GM23338 (cell line): ENCODE results near the gene FAM20C. TPM values are rescaled to one million over a fixed set of nuclear protein-coding genes. Genes with fewer than 3 reads are reported as not detected.

Experiments used
- ATAC-seq: fragments of 200-7000 bp; cut with Tn5 transposase; 3 replicates; pipeline ENCODE4 v1.9.1; 2020
- DNase-seq: peaks from one replicate; pipeline ENCODE4 v3.0.0-alpha.2; 2015; ENCODE audit warnings: low spot score
- H2AFZ ChIP-seq: fragments of 200-600 bp; sonication (generic); 2 replicates; pipeline ENCODE4 v1.8.0; 2016; ENCODE audit warnings: antibody characterized with exemption, mild to moderate bottlenecking, moderate library complexity
- H3F3A ChIP-seq: fragments of 200-600 bp; sonication (generic); replicated peaks from 2 replicates; pipeline ENCODE4 v1.8.0; 2017; ENCODE audit warnings: antibody characterized with exemption, mixed run types, low read depth
- H3K27ac ChIP-seq: fragments of 200-600 bp; sonication (generic); 2 replicates; pipeline ENCODE4 v1.6.1; 2016; ENCODE audit warnings: low read depth
- H3K27me3 ChIP-seq: fragments of 200-600 bp; sonication (generic); 2 replicates; pipeline ENCODE4 v1.8.0; 2016; ENCODE audit warnings: mild to moderate bottlenecking, mixed run types, moderate library complexity; ENCODE audit not compliant: insufficient read depth
- H3K36me3 ChIP-seq: fragments of 200-600 bp; sonication (generic); 2 replicates; pipeline ENCODE4 v1.8.0; 2016; ENCODE audit warnings: mild to moderate bottlenecking; ENCODE audit not compliant: insufficient read depth
- H3K4me1 ChIP-seq: fragments of 200-600 bp; sonication (generic); 2 replicates; pipeline ENCODE4 v1.8.0; 2016; ENCODE audit warnings: mild to moderate bottlenecking, moderate library complexity; ENCODE audit not compliant: insufficient read depth
- H3K4me2 ChIP-seq: fragments of 200-600 bp; sonication (generic); 2 replicates; pipeline ENCODE4 v1.7.1; 2017; ENCODE audit warnings: mixed run types
- H3K4me3 ChIP-seq: fragments of 200-600 bp; sonication (generic); 2 replicates; pipeline ENCODE4 v1.6.1; 2016; ENCODE audit warnings: mixed run types
- H3K79me2 ChIP-seq: fragments of 200-600 bp; sonication (generic); replicated peaks from 2 replicates; pipeline ENCODE4 v1.8.0; 2017; ENCODE audit warnings: mild to moderate bottlenecking; ENCODE audit not compliant: insufficient read depth
- H3K9me2 ChIP-seq: fragments of 200-600 bp; sonication (generic); 2 replicates; pipeline ENCODE4 v1.8.0; 2017; ENCODE audit not compliant: insufficient read depth
- H4K20me1 ChIP-seq: fragments of 200-600 bp; sonication (generic); replicated peaks from 2 replicates; pipeline ENCODE4 v1.8.0; 2017; ENCODE audit warnings: mild to moderate bottlenecking; ENCODE audit not compliant: insufficient read depth
- H3K27ac Mint-ChIP-seq: 2 replicates; pipeline ENCODE4 v1.8.0; 2020; ENCODE audit warnings: inconsistent platforms, mild to moderate bottlenecking, moderate library complexity, mixed read lengths
- H3K27me3 Mint-ChIP-seq: 3 replicates; pipeline ENCODE4 v1.8.0; 2022; ENCODE audit warnings: low read depth, mild to moderate bottlenecking, moderate library complexity, mixed read lengths, inconsistent platforms; ENCODE audit not compliant: insufficient read depth, poor library complexity
- H3K36me3 Mint-ChIP-seq: 3 replicates; pipeline ENCODE4 v1.8.0; 2021; ENCODE audit warnings: low read depth, mild to moderate bottlenecking, inconsistent platforms, moderate library complexity, mixed read lengths
- H3K4me1 Mint-ChIP-seq: 3 replicates; pipeline ENCODE4 v1.8.0; 2020; ENCODE audit warnings: mild to moderate bottlenecking, inconsistent platforms, mixed read lengths
- H3K4me3 Mint-ChIP-seq: 3 replicates; pipeline ENCODE4 v1.8.0; 2021; ENCODE audit warnings: moderate library complexity, mild to moderate bottlenecking, inconsistent platforms, mixed read lengths
- H3K9me3 Mint-ChIP-seq: 3 replicates; pipeline ENCODE4 v1.8.0; 2020; ENCODE audit warnings: moderate library complexity, mild to moderate bottlenecking, inconsistent platforms, mixed read lengths
- CREB1 ChIP-seq: fragments of 250-450 bp; sonication (Bioruptor Pico); IDR thresholded peaks from 2 replicates; pipeline ENCODE4 v1.5.0; 2020; ENCODE audit warnings: low read depth, mild to moderate bottlenecking, moderate library complexity
- CTCF ChIP-seq, 2 experiments: fragments of 200-600 bp in 1 of 2; sonication (generic) in 1 of 2; conservative IDR thresholded peaks; 2 replicates each; pipeline versions ENCODE4 v1.5.1 to v1.6.1; 2016 to 2017; ENCODE audit warnings: antibody characterized with exemption in 2 of 2, low read depth in 2 of 2, mild to moderate bottlenecking in 2 of 2, moderate library complexity in 1 of 2
- ETS1 ChIP-seq: IDR thresholded peaks from 2 replicates; pipeline ENCODE4 v1.6.1; 2016; ENCODE audit warnings: antibody characterized with exemption
- EZH2 ChIP-seq: fragments of 200-600 bp; sonication (generic); IDR thresholded peaks from one replicate; pipeline ENCODE4 v1.8.0; 2017; ENCODE audit warnings: antibody characterized with exemption, mild to moderate bottlenecking, low read depth; ENCODE audit not compliant: unreplicated experiment
- EZH2phosphoT487 ChIP-seq: fragments of 200-600 bp; sonication (generic); IDR thresholded peaks from one replicate; pipeline ENCODE4 v1.8.1; 2018; ENCODE audit warnings: antibody characterized with exemption; ENCODE audit not compliant: unreplicated experiment
- JUNB ChIP-seq: IDR thresholded peaks from one replicate; pipeline ENCODE4 v1.6.1; 2016; ENCODE audit warnings: antibody characterized with exemption; ENCODE audit not compliant: unreplicated experiment
- NANOG ChIP-seq: IDR thresholded peaks from 2 replicates; pipeline ENCODE4 v1.6.1; 2016; ENCODE audit warnings: antibody characterized with exemption, borderline replicate concordance
- POLR2AphosphoS5 ChIP-seq: IDR thresholded peaks from 2 replicates; pipeline ENCODE4 v1.6.1; 2016; ENCODE audit warnings: antibody characterized with exemption, low read depth
- REST ChIP-seq: IDR thresholded peaks from one replicate; pipeline ENCODE4 v1.6.1; 2018; ENCODE audit warnings: antibody characterized with exemption; ENCODE audit not compliant: unreplicated experiment
- STAT1 ChIP-seq: IDR thresholded peaks from one replicate; pipeline ENCODE4 v1.6.1; 2016; ENCODE audit warnings: antibody characterized with exemption; ENCODE audit not compliant: unreplicated experiment
- ZNF114 ChIP-seq: fragments of 250-450 bp; sonication (Bioruptor Pico); IDR thresholded peaks from 2 replicates; pipeline ENCODE4 v1.5.0; 2020; ENCODE audit warnings: mild to moderate bottlenecking, moderate library complexity
- ZNF331 ChIP-seq: fragments of 250-450 bp; sonication (Bioruptor Pico); IDR thresholded peaks from 2 replicates; pipeline ENCODE4 v1.5.0; 2020; ENCODE audit warnings: low read depth, mild to moderate bottlenecking, moderate library complexity
- polyA plus RNA-seq: library from polyadenylated mRNA; unstranded; fragments of >200 nt; fragmentation: Nextera tagmentation; extraction: Ambion mirVana; gene quantifications from 2 replicates; pipeline ENCODE4 v1.2.1, GENCODE V29; 2016
- total RNA-seq: library from RNA; depleted of rRNA; stranded (reverse); fragments of >200 nt; shearing (Covaris generic); gene quantifications from 2 replicates; pipeline ENCODE4 v1.2.3, GENCODE V29; 2014

FAM20C gene
- total and polyA plus RNA-seq, 2 experiments from 2014 or later = 7.6 to 24.8 TPM

- no peak for TF ChIP-seq REST
- TF ChIP-seq NANOG = no peak
- TF ChIP-seq CREB1 (CRISPR knock-in tag) = no peak
- TF ChIP-seq ZNF331 (CRISPR knock-in tag) = no peak
- TF ChIP-seq POLR2AphosphoS5 = no peak
Observed at GRCh38 chr7:210401-210925, 18.1 kb downstream of the FAM20C start (continued).

DNA sequence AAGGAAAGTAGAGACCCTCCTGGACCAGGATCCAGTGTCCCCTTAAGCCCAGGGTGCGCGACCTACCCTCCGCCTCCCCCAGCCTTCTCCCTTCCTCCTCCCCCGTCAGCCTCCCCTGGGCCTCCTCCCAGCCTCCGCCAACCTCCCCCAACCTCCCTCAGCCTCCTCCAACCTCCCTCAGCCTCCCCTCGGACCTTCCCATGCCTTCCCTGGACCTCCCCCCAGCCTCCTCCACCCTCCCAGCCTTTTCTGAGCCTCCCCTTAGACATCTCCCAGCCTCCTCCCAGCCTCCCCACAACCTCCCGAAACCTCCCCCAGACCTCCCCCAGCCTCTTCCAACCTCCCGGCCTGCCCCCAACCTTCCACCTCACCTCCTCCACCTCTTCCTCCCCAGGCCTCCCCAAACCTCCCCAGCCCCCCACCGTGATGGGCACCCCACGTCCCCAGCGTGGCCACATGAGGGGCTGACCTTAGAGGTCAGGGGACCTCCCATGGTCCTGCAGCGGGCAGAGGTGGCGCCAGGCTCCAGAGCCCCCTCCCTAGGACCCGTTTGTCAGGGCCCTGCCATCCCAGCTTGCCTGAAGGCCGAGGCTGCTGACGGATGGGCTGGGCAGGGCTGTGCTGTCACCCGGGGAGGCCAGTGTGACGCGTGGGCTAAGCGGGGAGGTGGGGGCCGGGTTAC lies 18.8 kb downstream of the FAM20C start:
- Histone ChIP-seq H3K9me2 (no peaks in the 10 kb centered on the region), H3K27me3 (no peaks in the 10 kb centered on the region), H4K20me1 (no peaks in the 10 kb centered on the region), H3K4me1 (no peaks in the 10 kb centered on the region), H3K36me3 (no peaks in the 10 kb centered on the region; the same call in 1 of the 2 replicates), H3K4me2 (no peak overlapping the region), H3K79me2 (peaks cover 13% of the 10 kb centered on the region), H3K27ac (no peak overlapping the region), H3K4me3 (no peak overlapping the region), H3F3A (no peaks in the 10 kb centered on the region), H2AFZ (no peak overlapping the region)
- H3K9me3 Mint-ChIP-seq = no peaks in the 10 kb centered on the region; the same call in 2 of the 3 replicates
- no peak overlapping the region for H3K4me3 Mint-ChIP-seq
- H3K27me3 Mint-ChIP-seq = peaks cover 12% of the 10 kb centered on the region
- peaks cover 10% of the 10 kb centered on the region for H3K4me1 Mint-ChIP-seq
- TF ChIP-seq NANOG (no peak), ZNF114 (CRISPR knock-in tag) (no peak), CREB1 (CRISPR knock-in tag) (no peak), JUNB (no peak)
- DNase-seq (no peak), ATAC-seq (no peak)
- no peak overlapping the region for H3K27ac Mint-ChIP-seq
- peaks cover 54% of the 10 kb centered on the region for H3K36me3 Mint-ChIP-seq

DNA sequence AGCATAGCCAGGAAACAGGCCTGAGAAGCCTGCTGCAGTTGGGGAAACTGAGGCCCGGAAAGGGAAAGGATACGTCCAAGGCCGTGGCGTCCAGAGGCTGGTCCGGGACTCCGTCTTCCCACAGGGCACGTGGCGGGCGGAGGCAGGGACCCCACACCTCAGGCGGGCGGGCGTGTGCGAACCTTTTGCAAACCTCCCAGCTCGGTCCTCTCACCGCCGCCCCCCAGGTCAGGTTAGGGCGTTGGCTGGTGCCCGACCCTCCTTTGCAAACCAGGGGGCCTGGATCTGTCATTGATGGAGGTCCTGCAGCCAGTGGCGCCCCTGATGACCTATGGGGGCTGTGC lies 19.3 kb downstream of the FAM20C start:
- Histone ChIP-seq H3K79me2 (peaks cover 13% of the 10 kb centered on the region), H3K9me2 (no peaks in the 10 kb centered on the region), H3K27ac (no peak overlapping the region), H3K4me1 (no peaks in the 10 kb centered on the region), H3K4me2 (no peak overlapping the region), H3K27me3 (no peaks in the 10 kb centered on the region), H4K20me1 (no peaks in the 10 kb centered on the region), H3F3A (no peaks in the 10 kb centered on the region), H3K36me3 (no peaks in the 10 kb centered on the region; the same call in 1 of the 2 replicates), H3K4me3 (no peak overlapping the region), H2AFZ (no peak overlapping the region)
- Mint-ChIP-seq H3K4me1 (peaks cover 10% of the 10 kb centered on the region), H3K36me3 (peaks cover 50% of the 10 kb centered on the region), H3K27ac (no peak overlapping the region), H3K4me3 (no peak overlapping the region), H3K27me3 (peaks cover 12% of the 10 kb centered on the region), H3K9me3 (no peaks in the 10 kb centered on the region)
- no peak for ATAC-seq
- no peak for DNase-seq
- TF ChIP-seq NANOG (no peak), JUNB (no peak), POLR2AphosphoS5 (no peak), ZNF331 (CRISPR knock-in tag) (no peak), CTCF (conservative IDR thresholded peaks at IDR 0.05; ENCODE audit: low read depth in 2 of 2) (no peak), ETS1 (no peak), STAT1 (no peak), CREB1 (CRISPR knock-in tag) (no peak), EZH2 (no peak), EZH2phosphoT487 (no peak)
